ENCODE measurements around the gene NADSYN1.

NADSYN1 gene

GRCh38 chr11:71454470-71455113 is 1.6 kb downstream of the NADSYN1 start:
- H3K9me3 ChIP-seq (ENCODE audit: insufficient read depth, low read length, severe bottlenecking): no peaks in the 10 kb centered on the region
- no peak overlapping the region for H3K4me3 ChIP-seq (ENCODE audit: low read depth in 1 of 2, low read length in 2 of 2)
- H3K27me3 ChIP-seq (ENCODE audit: insufficient read depth, low read length, poor library complexity): no peaks in the 10 kb centered on the region
- H4K20me1 ChIP-seq (ENCODE audit: insufficient read depth, low read length): peaks cover 25% of the 10 kb centered on the region
- H3K4me1 ChIP-seq (ENCODE audit: insufficient read depth, low read length): peaks cover 51% of the 10 kb centered on the region
- DNase-seq (no peak), ATAC-seq (ENCODE audit: insufficient read depth, low read depth) (no peak)
- peak overlapping the region; percentile 97 for H3K4me2 ChIP-seq (ENCODE audit: insufficient read depth, low read length)
- no peak for TF ChIP-seq EZH2 (IDR thresholded peaks at IDR 0.05; ENCODE audit: borderline replicate concordance, low read depth, low read length, severe bottlenecking)
- no peak for TF ChIP-seq CTCF (IDR thresholded peaks at IDR 0.05; ENCODE audit: borderline replicate concordance, extremely low read depth, low read length, poor library complexity, severe bottlenecking)
- H2AFZ ChIP-seq (ENCODE audit: low read depth, low read length): no peak overlapping the region
- H3K9ac ChIP-seq (ENCODE audit: low read depth, low read length): no peak overlapping the region
- H3K36me3 ChIP-seq (ENCODE audit: insufficient read depth, low read length): peaks cover 58% of the 10 kb centered on the region
- H3K79me2 ChIP-seq (ENCODE audit: insufficient read depth, low read length): peaks cover 45% of the 10 kb centered on the region
- H3K27ac ChIP-seq (ENCODE audit: low read length): no peak overlapping the region

- Histone ChIP-seq H3K4me1 (ENCODE audit: insufficient read depth, low read length) (peaks cover 34% of the 10 kb centered on the region), H3K27me3 (ENCODE audit: insufficient read depth, low read length, poor library complexity) (no peaks in the 10 kb centered on the region), H3K9ac (ENCODE audit: low read depth, low read length) (no peak overlapping the region), H3K4me3 (ENCODE audit: low read depth in 1 of 2, low read length in 2 of 2) (no peak overlapping the region), H2AFZ (ENCODE audit: low read depth, low read length) (no peak overlapping the region), H3K9me3 (ENCODE audit: insufficient read depth, low read length, severe bottlenecking) (no peaks in the 10 kb centered on the region), H3K36me3 (ENCODE audit: insufficient read depth, low read length) (peaks cover 74% of the 10 kb centered on the region), H3K79me2 (ENCODE audit: insufficient read depth, low read length) (peaks cover 28% of the 10 kb centered on the region), H3K27ac (ENCODE audit: low read length) (no peak overlapping the region), H4K20me1 (ENCODE audit: insufficient read depth, low read length) (peaks cover 30% of the 10 kb centered on the region), H3K4me2 (ENCODE audit: insufficient read depth, low read length) (no peak overlapping the region)
- no peak for TF ChIP-seq EZH2 (IDR thresholded peaks at IDR 0.05; ENCODE audit: borderline replicate concordance, low read depth, low read length, severe bottlenecking)
- no peak for TF ChIP-seq CTCF (IDR thresholded peaks at IDR 0.05; ENCODE audit: borderline replicate concordance, extremely low read depth, low read length, poor library complexity, severe bottlenecking)
- no peak for ATAC-seq (ENCODE audit: insufficient read depth, low read depth)
- DNase-seq: no peak
Measured at GRCh38 chr11:71456294-71456693, 3.3 kb downstream of the NADSYN1 start.

- DNase-seq (no peak), ATAC-seq (ENCODE audit: insufficient read depth, low read depth) (no peak)
- TF ChIP-seq EZH2 (IDR thresholded peaks at IDR 0.05; ENCODE audit: borderline replicate concordance, low read depth, low read length, severe bottlenecking): no peak
- no peak for TF ChIP-seq CTCF (IDR thresholded peaks at IDR 0.05; ENCODE audit: borderline replicate concordance, extremely low read depth, low read length, poor library complexity, severe bottlenecking)
- peaks cover 30% of the 10 kb centered on the region for H4K20me1 ChIP-seq (ENCODE audit: insufficient read depth, low read length)
- H3K4me1 ChIP-seq (ENCODE audit: insufficient read depth, low read length): peaks cover 28% of the 10 kb centered on the region
- no peak overlapping the region for H3K4me2 ChIP-seq (ENCODE audit: insufficient read depth, low read length)
- no peak overlapping the region for H3K4me3 ChIP-seq (ENCODE audit: low read depth in 1 of 2, low read length in 2 of 2)
- no peaks in the 10 kb centered on the region for H3K27me3 ChIP-seq (ENCODE audit: insufficient read depth, low read length, poor library complexity)
- H2AFZ ChIP-seq (ENCODE audit: low read depth, low read length): no peak overlapping the region
- no peak overlapping the region for H3K9ac ChIP-seq (ENCODE audit: low read depth, low read length)
- H3K27ac ChIP-seq (ENCODE audit: low read length): no peak overlapping the region
- no peaks in the 10 kb centered on the region for H3K9me3 ChIP-seq (ENCODE audit: insufficient read depth, low read length, severe bottlenecking)
- H3K36me3 ChIP-seq (ENCODE audit: insufficient read depth, low read length): peaks cover 73% of the 10 kb centered on the region
- peaks cover 22% of the 10 kb centered on the region for H3K79me2 ChIP-seq (ENCODE audit: insufficient read depth, low read length)
Measured at GRCh38 chr11:71456831-71457230, 3.8 kb downstream of the NADSYN1 start.

All from DND-41 (cell line).